Osteocyte (in vitro differentiated cells): ENCODE measurements around the gene APOBEC3G. TPM values are rescaled to one million over a fixed set of nuclear protein-coding genes. Genes with fewer than 3 reads are reported as not detected.
A peak's percentile ranks its signal among the peaks of the same experiment; 100 is the strongest.
"Not testable (repeated sequence)": the region's sequence is repeated elsewhere in the genome, so short reads cannot be mapped to it uniquely, and the experiment has no call there.

Source experiments
- DNase-seq: peaks from one replicate; pipeline ENCODE4 v3.0.0; 2021; ENCODE audit warnings: mixed read lengths; ENCODE audit not compliant: unreplicated experiment; ENCODE audit errors: extremely low spot score
- H3K27ac Mint-ChIP-seq: one replicate; pipeline ENCODE4 v1.8.0; 2021; ENCODE audit warnings: mild to moderate bottlenecking, mixed read lengths; ENCODE audit not compliant: unreplicated experiment
- H3K27me3 Mint-ChIP-seq: one replicate; pipeline ENCODE4 v1.8.0; 2021; ENCODE audit warnings: mixed read lengths; ENCODE audit not compliant: unreplicated experiment
- H3K36me3 Mint-ChIP-seq: one replicate; pipeline ENCODE4 v1.8.0; 2021; ENCODE audit warnings: mixed read lengths; ENCODE audit not compliant: unreplicated experiment
- H3K4me1 Mint-ChIP-seq: one replicate; pipeline ENCODE4 v1.8.0; 2021; ENCODE audit warnings: mixed read lengths; ENCODE audit not compliant: unreplicated experiment
- H3K4me3 Mint-ChIP-seq: one replicate; pipeline ENCODE4 v1.8.0; 2021; ENCODE audit warnings: mild to moderate bottlenecking, moderate library complexity, mixed read lengths; ENCODE audit not compliant: unreplicated experiment
- H3K9me3 Mint-ChIP-seq: one replicate; pipeline ENCODE4 v1.8.0; 2021; ENCODE audit warnings: mixed read lengths; ENCODE audit not compliant: unreplicated experiment
- long read RNA-seq: library from polyadenylated mRNA; unstranded; transcript quantifications from one replicate; pipeline ENCODE4 v2.0.0, GENCODE V29; 2021
- total RNA-seq: library from RNA; stranded (reverse); gene quantifications from 2 replicates; pipeline ENCODE4 v1.2.1, GENCODE V29; 2021
- TF ChIP-seq, protein P1 (sequence below): fragments of 200-600 bp; sonication (generic); IDR thresholded peaks from 2 replicates; pipeline ENCODE4 v1.5.0; 2021; ENCODE audit warnings: antibody characterized with exemption, mild to moderate bottlenecking, moderate library complexity

APOBEC3G gene
- total RNA-seq: 2.7 and 3.0 TPM in 2 replicates
- long read RNA-seq, transcript APOBEC3G-201 (8 exons, 1,834 nt): major isoform, 16 of 18 reads
- long read RNA-seq, partial matches to known transcripts: 0 of 18 reads
- long read RNA-seq, other reads (novel, unspliced or antisense): 1 of 18 reads

DNA sequence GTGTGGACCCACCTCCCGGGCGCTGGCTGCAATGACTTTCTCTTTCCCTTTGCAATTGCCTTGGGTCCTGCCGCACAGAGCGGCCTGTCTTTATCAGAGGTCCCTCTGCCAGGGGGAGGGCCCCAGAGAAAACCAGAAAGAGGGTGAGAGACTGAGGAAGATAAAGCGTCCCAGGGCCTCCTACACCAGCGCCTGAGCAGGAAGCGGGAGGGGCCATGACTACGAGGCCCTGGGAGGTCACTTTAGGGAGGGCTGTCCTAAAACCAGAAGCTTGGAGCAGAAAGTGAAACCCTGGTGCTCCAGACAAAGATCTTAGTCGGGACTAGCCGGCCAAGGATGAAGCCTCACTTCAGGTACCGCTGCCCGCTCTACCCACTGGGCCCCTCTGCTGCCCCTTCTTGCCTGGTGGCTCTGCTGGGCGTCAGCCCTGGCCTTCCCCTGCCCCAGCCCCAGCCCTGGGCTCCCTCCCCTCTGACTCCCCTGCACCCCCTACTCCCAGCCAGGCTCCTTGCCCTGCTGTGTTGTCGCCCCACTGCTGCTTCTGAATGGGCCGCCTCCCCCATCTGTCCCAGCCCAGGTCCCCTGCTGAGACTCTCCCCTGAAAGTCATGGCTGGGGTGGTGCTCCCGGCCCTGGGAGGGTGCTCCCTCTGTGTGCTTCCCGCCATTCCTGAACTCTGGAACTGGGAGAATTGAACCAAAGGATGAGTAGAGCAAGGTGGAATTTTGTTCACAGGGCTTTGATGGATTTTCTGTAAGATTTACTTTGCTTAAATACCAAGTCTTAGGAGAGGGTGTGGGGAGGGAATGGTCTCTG lies at the start of gene APOBEC3G:
APOBEC3G (plus strand) TSS at position 250 of the 815 bp plus-strand sequence; CDS start at position 337, 87 bp downstream.
- H3K4me1 Mint-ChIP-seq: peaks cover 12% of the 10 kb centered on the region
- DNase-seq, H3K27me3 Mint-ChIP-seq, H3K9me3 Mint-ChIP-seq, H3K36me3 Mint-ChIP-seq: not testable (repeated sequence)
- peak within 1 kb of the TSS; percentile 46 for H3K4me3 Mint-ChIP-seq
- H3K27ac Mint-ChIP-seq: peak within 1 kb of the TSS; percentile 57

DNA sequence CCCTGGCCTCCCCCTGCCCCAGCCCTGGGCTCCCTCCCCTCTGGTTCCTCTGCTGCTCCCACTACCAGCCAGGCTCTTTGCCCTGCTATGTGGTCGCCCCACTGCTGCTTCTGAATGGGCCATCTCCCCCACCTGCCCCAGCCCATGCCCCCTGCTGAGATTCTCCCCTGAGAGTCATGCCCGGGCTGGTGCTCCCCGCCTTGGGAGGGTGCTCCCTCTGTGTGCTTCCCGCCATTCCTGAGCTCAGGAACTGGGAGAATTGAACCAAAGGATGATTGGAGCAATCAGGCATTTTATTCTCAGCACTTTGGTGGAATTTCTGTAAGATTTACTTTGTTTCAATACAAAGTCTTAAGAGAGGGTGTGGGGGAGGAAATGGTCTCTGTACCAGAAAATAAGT lies 49.4 kb upstream of the APOBEC3G start:
- Mint-ChIP-seq H3K4me3 (no peak overlapping the region), H3K27ac (no peak overlapping the region), H3K27me3 (no peaks in the 10 kb centered on the region), H3K4me1 (no peaks in the 10 kb centered on the region), H3K36me3 (peaks cover 2% of the 10 kb centered on the region), H3K9me3 (no peaks in the 10 kb centered on the region)
- DNase-seq: no peak
- TF ChIP-seq, protein P1, sequence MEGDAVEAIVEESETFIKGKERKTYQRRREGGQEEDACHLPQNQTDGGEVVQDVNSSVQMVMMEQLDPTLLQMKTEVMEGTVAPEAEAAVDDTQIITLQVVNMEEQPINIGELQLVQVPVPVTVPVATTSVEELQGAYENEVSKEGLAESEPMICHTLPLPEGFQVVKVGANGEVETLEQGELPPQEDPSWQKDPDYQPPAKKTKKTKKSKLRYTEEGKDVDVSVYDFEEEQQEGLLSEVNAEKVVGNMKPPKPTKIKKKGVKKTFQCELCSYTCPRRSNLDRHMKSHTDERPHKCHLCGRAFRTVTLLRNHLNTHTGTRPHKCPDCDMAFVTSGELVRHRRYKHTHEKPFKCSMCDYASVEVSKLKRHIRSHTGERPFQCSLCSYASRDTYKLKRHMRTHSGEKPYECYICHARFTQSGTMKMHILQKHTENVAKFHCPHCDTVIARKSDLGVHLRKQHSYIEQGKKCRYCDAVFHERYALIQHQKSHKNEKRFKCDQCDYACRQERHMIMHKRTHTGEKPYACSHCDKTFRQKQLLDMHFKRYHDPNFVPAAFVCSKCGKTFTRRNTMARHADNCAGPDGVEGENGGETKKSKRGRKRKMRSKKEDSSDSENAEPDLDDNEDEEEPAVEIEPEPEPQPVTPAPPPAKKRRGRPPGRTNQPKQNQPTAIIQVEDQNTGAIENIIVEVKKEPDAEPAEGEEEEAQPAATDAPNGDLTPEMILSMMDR: no peak

- TF ChIP-seq, protein P1: no peak
- Mint-ChIP-seq H3K9me3 (no peaks in the 10 kb centered on the region), H3K4me3 (no peak overlapping the region), H3K27me3 (no peaks in the 10 kb centered on the region), H3K27ac (no peak overlapping the region), H3K36me3 (peaks cover 2% of the 10 kb centered on the region), H3K4me1 (no peaks in the 10 kb centered on the region)
- DNase-seq: no peak
Observed at GRCh38 chr22:39028281-39028680, 48.8 kb upstream of the APOBEC3G start.

DNA sequence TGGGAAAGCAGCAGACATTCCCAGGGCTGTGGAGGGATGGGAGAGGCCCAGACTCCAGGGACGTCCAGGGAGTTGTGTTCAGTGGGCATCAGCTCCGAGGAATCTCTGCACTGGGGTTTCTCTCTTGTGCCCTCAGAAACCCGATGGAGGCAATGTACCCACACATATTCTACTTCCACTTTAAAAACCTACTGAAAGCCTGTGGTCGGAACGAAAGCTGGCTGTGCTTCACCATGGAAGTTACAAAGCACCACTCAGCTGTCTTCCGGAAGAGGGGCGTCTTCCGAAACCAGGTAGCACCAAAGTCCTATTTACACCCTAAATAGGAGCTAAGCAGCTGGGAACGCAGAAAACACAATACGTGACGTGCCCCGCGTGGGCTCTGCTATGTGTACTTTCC lies 47.8 kb upstream of the APOBEC3G start:
- no peaks in the 10 kb centered on the region for H3K9me3 Mint-ChIP-seq
- DNase-seq: no peak
- no peaks in the 10 kb centered on the region for H3K36me3 Mint-ChIP-seq
- H3K27me3 Mint-ChIP-seq: no peaks in the 10 kb centered on the region
- no peak overlapping the region for H3K27ac Mint-ChIP-seq
- H3K4me1 Mint-ChIP-seq: peaks cover 2% of the 10 kb centered on the region
- H3K4me3 Mint-ChIP-seq: no peak overlapping the region
- TF ChIP-seq, protein P1: no peak

- no peak for DNase-seq
- TF ChIP-seq, protein P1: no peak
- Mint-ChIP-seq H3K4me1 (peaks cover 3% of the 10 kb centered on the region), H3K27me3 (no peaks in the 10 kb centered on the region), H3K27ac (no peak overlapping the region), H3K36me3 (no peaks in the 10 kb centered on the region), H3K9me3 (no peaks in the 10 kb centered on the region), H3K4me3 (no peak overlapping the region)
Observed at GRCh38 chr22:39030705-39031104, 46.4 kb upstream of the APOBEC3G start.

DNA sequence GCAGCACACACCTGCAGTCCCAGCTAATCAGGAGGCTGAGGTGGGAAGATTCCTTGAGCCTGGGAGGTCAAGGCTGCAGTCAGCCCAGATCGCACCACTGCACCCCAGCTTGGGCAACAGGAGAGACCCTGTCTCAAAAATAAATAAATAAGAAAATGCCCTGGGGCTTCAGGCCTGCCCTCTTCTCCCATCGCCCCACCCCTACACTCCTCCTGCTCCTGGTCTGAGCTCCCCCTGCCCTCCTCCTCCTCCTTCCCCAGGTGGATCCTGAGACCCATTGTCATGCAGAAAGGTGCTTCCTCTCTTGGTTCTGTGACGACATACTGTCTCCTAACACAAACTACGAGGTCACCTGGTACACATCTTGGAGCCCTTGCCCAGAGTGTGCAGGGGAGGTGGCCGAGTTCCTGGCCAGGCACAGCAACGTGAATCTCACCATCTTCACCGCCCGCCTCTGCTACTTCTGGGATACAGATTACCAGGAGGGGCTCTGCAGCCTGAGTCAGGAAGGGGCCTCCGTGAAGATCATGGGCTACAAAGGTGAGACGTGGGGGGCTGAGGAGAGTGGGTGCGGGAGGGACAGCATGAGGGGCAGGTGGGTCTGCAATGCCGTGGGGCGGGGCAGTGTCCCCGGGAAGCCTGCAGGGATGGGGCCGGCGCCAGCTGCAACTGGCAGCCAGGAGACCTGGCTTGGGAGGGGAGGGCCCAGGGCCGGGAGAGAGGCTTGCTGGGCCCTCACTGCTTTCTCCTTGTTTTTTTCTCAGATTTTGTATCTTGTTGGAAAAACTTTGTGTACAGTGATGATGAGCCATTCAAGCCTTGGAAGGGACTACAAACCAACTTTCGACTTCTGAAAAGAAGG lies 45.4 kb upstream of the APOBEC3G start:
- not testable (repeated sequence) for DNase-seq, H3K4me3 Mint-ChIP-seq, H3K9me3 Mint-ChIP-seq, H3K27ac Mint-ChIP-seq, H3K27me3 Mint-ChIP-seq, H3K4me1 Mint-ChIP-seq, H3K36me3 Mint-ChIP-seq

DNA sequence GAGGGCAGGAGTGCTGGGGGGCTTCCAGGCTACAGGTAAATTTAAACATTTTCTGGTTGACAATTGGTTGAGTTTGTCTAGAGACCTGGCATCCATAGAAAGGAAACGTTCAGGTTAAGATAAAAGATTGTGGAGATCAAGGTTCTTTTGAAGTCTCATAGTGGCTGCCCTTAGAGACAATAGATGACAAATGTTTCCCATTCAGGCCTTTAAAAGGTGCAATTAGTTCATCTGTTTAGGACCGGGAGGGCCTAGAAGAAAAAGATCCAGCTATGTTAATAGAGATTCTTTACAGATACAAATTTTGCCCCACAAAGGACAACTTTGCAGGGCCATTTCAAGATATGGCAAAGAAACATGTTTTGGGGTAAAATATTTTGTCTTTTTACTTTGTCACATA lies 40.0 kb upstream of the APOBEC3G start:
- DNase-seq, H3K27me3 Mint-ChIP-seq, H3K27ac Mint-ChIP-seq, H3K36me3 Mint-ChIP-seq, H3K9me3 Mint-ChIP-seq, H3K4me3 Mint-ChIP-seq: not testable (repeated sequence)
- H3K4me1 Mint-ChIP-seq: peaks cover 17% of the 10 kb centered on the region
